ENCODE results near the gene GRM8. TPM values are rescaled to one million over a fixed set of nuclear protein-coding genes. Genes with fewer than 3 reads are reported as not detected.

The GRM8 gene
- polyA plus RNA-seq, 2 of the 4 experiments (the other 2 are of a cell fraction) = 0.06 TPM; not detected in 1

- DNase-seq (ENCODE audit: low read depth in 1 of 2, low spot score in 1 of 2) (no peak), FAIRE-seq (no peak), ATAC-seq (no peak)
- TF ChIP-seq MAX (IDR thresholded peaks at IDR 0.05) (no peak), ZFP36 (IDR thresholded peaks at IDR 0.05; ENCODE audit: borderline replicate concordance, partially characterized antibody) (no peak), RFX5 (IDR thresholded peaks at IDR 0.05) (no peak), KDM5A (IDR thresholded peaks at IDR 0.05) (no peak), CBX2 (IDR thresholded peaks at IDR 0.05; ENCODE audit: borderline replicate concordance, low read depth) (no peak), ZC3H11A (IDR thresholded peaks at IDR 0.05) (no peak), SREBF2 (IDR thresholded peaks at IDR 0.05) (no peak), RARB (CRISPR knock-in tag; IDR thresholded peaks at IDR 0.05) (no peak), HEYL (CRISPR knock-in tag; IDR thresholded peaks at IDR 0.05) (no peak), JUN (IDR thresholded peaks at IDR 0.05) (no peak)
- Histone ChIP-seq H3K4me2 (no peak overlapping the region), H3K27ac (no peak overlapping the region), H3K9me3 (no peaks in the 10 kb centered on the region), H3K4me1 (no peaks in the 10 kb centered on the region), H3K4me3 (no peak overlapping the region)
- POLR2A ChIA-PET = no interaction called here
- CTCF ChIA-PET = interaction anchor here (1.3 kb wide), 1 partner anchor 15 kb away, joined by 4 read pairs; no protein-coding TSS in a partner anchor
These were observed 854.5 kb downstream of the GRM8 start for GRCh38 chr7:126398285-126398684.

- Histone ChIP-seq H3K4me1 (no peaks in the 10 kb centered on the region), H3K27ac (no peak overlapping the region), H3K4me3 (no peak overlapping the region), H3K9me3 (no peaks in the 10 kb centered on the region), H3K4me2 (no peak overlapping the region)
- ATAC-seq (no peak), FAIRE-seq (no peak), DNase-seq (ENCODE audit: low read depth in 1 of 2, low spot score in 1 of 2) (no peak)
- WGBS (ENCODE audit: missing lambda C conversion rate) = 37% methylated on average over 7 of the region's 7 CpGs
- CTCF ChIA-PET = no interaction called here
- no peak for TF ChIP-seq RNF2 (IDR thresholded peaks at IDR 0.05; ENCODE audit: borderline replicate concordance, low read depth)
- TF ChIP-seq HES2 (IDR thresholded peaks at IDR 0.05) = no peak
- no peak for TF ChIP-seq EHMT2 (IDR thresholded peaks at IDR 0.05; ENCODE audit: low read depth)
- no peak for TF ChIP-seq HEYL (CRISPR knock-in tag; IDR thresholded peaks at IDR 0.05)
- no peak for TF ChIP-seq HOXB13 (CRISPR knock-in tag; IDR thresholded peaks at IDR 0.05; ENCODE audit: low read depth)
- TF ChIP-seq TFCP2L1 (CRISPR knock-in tag; IDR thresholded peaks at IDR 0.05) = no peak
- no peak for TF ChIP-seq E2F6 (IDR thresholded peaks at IDR 0.05; ENCODE audit: borderline replicate concordance, low read depth)
- no peak for TF ChIP-seq TP53 (CRISPR knock-in tag; IDR thresholded peaks at IDR 0.05)
- TF ChIP-seq JUN (IDR thresholded peaks at IDR 0.05) = no peak
- no peak for TF ChIP-seq NFE2L2 (conservative IDR thresholded peaks at IDR 0.05; ENCODE audit: low read length)
- no peak for TF ChIP-seq FOSL2 (IDR thresholded peaks at IDR 0.05)
- no peak for TF ChIP-seq FOSL2 (CRISPR knock-in tag; IDR thresholded peaks at IDR 0.05)
- TF ChIP-seq USF2 (IDR thresholded peaks at IDR 0.05) = no peak
- no peak for TF ChIP-seq ELK1 (IDR thresholded peaks at IDR 0.05; ENCODE audit: low read depth, low read length)
- TF ChIP-seq HOXB5 (CRISPR knock-in tag; IDR thresholded peaks at IDR 0.05) = no peak
- TF ChIP-seq EHF (CRISPR knock-in tag; IDR thresholded peaks at IDR 0.05) = no peak
- TF ChIP-seq BCL3 (IDR thresholded peaks at IDR 0.05) = no peak
- TF ChIP-seq SMC3 (IDR thresholded peaks at IDR 0.05) = no peak
- TF ChIP-seq GATA3 (IDR thresholded peaks at IDR 0.05; ENCODE audit: borderline replicate concordance) = no peak
- POLR2A ChIA-PET = no interaction called here
These were observed 858.3 kb downstream of the GRM8 start for GRCh38 chr7:126394406-126394805.

Small RNA genes within 50 kb of the gene (small RNA-seq; reads per million reads assigned to genes)
- 0 to 4.2 (median 0.58) reads per million in 6 experiments for gene MIR592

Other genes starting within 250 kb of the GRM8 start
- gene ZNF800, start 139.8 kb upstream of the GRM8 start, polyA plus RNA-seq (2011; rRNA removed) = 17.2 and 17.8 TPM in 2 replicates
- 8.7 to 10.2 TPM (median 9.0 TPM) in 3 replicates for gene ZNF800, start 139.8 kb upstream of the GRM8 start, polyA plus RNA-seq (2017; fragmentation: RNase III; extraction: RNeasy Plus Mini Kit Qiagen cat#74134 plus additional on column Dnase treatment)